ENCODE results near the gene ZMYND8. TPM values are rescaled to one million over a fixed set of nuclear protein-coding genes. Genes with fewer than 3 reads are reported as not detected.

ZMYND8 gene
- total RNA-seq, 1 experiment from 2014 or later: 11.6 TPM

DNA sequence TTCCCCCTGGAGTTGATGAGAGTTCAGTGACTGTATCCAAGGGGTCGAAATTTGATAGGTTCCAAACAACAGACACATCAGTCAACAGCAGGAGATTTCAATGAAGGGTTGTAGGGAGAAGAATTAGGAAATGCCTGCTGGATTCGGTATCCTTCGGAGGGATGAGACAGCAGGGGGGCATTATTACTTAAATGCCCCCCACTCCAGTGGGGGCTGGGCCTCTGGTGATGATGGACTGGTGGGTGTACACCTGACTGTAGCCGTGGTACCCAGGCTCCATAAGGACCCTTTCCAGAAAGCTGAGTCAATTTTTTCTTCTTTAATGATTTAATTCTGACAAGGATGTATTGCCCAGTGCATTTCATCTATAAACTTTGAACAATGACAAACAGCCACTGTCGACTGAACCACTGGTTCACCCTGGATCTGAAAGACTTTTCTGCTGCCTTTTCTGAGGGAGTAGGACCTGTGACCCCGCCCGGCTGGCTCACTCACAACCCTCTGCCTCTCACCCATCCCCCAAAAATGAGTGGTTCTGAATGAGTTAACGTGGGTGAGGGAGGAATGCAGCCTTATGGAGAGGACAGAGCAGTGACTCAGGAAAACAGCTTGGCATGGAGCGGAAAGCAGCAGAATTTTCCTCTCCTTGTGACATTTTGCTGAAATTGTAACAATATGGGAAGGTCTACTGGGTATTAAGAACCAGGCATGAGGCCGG, 41.0 kb downstream of the ZMYND8 start:
- no peaks in the 10 kb centered on the region for H3K9me3 ChIP-seq (ENCODE audit: low read length)
- peak overlapping the region; percentile 55 for H3K9ac ChIP-seq (ENCODE audit: low read length)
- intact Hi-C loops (cut with micrococcal nuclease): no loop called here
- peaks cover 15% of the 10 kb centered on the region for H3F3A ChIP-seq (ENCODE audit: low read length, unreplicated experiment)
- H3K79me2 ChIP-seq (ENCODE audit: low read length): peaks cover 77% of the 10 kb centered on the region
- POLR2A ChIA-PET (ENCODE audit: unreplicated experiment): no interaction called here
- H3K9me2 ChIP-seq (replicated peaks; ENCODE audit: low read length): no peaks in the 10 kb centered on the region
- peak overlapping the region; percentile 16; the same call in 1 of the 2 replicates for H3K4me3 ChIP-seq (ENCODE audit: low read length)
- no peaks in the 10 kb centered on the region for H3K27me3 ChIP-seq (ENCODE audit: low read length)
- CTCF ChIA-PET: interaction anchor here (1.5 kb wide), 1 partner anchor 68 kb away, joined by 6 read pairs; no protein-coding TSS in a partner anchor
- peak overlapping the region; percentile 54 for H3K4me2 ChIP-seq (ENCODE audit: low read length)
- H3K36me3 ChIP-seq (ENCODE audit: low read depth, low read length): no peaks in the 10 kb centered on the region
- peak overlapping the region; percentile 95 for H3K27ac ChIP-seq (ENCODE audit: low read length)
- TF ChIP-seq, protein P1, sequence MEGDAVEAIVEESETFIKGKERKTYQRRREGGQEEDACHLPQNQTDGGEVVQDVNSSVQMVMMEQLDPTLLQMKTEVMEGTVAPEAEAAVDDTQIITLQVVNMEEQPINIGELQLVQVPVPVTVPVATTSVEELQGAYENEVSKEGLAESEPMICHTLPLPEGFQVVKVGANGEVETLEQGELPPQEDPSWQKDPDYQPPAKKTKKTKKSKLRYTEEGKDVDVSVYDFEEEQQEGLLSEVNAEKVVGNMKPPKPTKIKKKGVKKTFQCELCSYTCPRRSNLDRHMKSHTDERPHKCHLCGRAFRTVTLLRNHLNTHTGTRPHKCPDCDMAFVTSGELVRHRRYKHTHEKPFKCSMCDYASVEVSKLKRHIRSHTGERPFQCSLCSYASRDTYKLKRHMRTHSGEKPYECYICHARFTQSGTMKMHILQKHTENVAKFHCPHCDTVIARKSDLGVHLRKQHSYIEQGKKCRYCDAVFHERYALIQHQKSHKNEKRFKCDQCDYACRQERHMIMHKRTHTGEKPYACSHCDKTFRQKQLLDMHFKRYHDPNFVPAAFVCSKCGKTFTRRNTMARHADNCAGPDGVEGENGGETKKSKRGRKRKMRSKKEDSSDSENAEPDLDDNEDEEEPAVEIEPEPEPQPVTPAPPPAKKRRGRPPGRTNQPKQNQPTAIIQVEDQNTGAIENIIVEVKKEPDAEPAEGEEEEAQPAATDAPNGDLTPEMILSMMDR (conservative IDR thresholded peaks at IDR 0.05; ENCODE audit: low read depth, low read length): no peak
- TF ChIP-seq EZH2 (IDR thresholded peaks at IDR 0.05; ENCODE audit: low read length, unreplicated experiment): no peak
- TF ChIP-seq EZH2phosphoT487 (IDR thresholded peaks at IDR 0.05; ENCODE audit: borderline replicate concordance, low read length): no peak
- ATAC-seq (peak; percentile 11), DNase-seq (peak; percentile 94)
- BruUV-seq (replicated peaks): no TSS peak
- H4K20me1 ChIP-seq (ENCODE audit: low read length): no peaks in the 10 kb centered on the region
- H2AFZ ChIP-seq (ENCODE audit: low read length): no peak overlapping the region
- peaks cover 57% of the 10 kb centered on the region for H3K4me1 ChIP-seq (ENCODE audit: insufficient read depth, low read length)

DNA sequence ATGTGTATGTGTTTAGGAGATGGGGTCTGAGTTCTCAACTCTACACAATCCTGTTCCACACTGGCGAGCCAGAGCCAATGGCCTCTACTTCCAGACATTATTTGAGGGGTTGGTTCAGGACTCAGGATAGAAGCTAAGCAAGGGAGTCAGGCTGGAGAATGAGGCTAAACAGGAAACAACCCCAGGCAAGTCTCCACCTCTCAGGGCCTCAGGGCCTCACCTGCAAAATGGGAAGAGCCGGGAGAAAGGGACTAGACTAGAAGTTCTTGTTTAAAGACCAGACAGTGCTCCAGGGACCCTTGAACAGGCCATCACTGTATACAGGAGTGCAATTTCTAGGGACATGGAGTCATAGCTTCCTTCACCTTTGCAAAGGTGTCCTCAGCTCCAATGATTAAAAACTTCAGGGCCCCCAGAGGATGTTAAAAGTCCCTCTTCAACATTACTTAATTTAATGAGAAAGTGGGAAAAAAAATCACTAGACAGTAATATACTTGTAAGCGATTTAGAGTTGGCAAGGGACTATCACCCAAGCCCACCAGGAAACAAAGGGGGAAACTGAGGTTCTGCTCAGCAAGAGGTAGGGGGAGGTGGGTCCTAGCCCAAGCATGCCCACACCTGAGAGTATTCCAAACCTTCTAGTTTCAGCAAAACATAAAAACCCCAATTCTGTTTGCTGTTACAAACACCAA, 41.7 kb downstream of the ZMYND8 start:
- Histone ChIP-seq H3K27ac (ENCODE audit: low read length) (peak overlapping the region; percentile 95), H3K4me3 (ENCODE audit: low read length) (no peak overlapping the region), H3K9ac (ENCODE audit: low read length) (peak overlapping the region; percentile 55; the same call in 1 of the 2 replicates), H3K4me2 (ENCODE audit: low read length) (peak overlapping the region; percentile 54), H3K27me3 (ENCODE audit: low read length) (no peaks in the 10 kb centered on the region), H3K4me1 (ENCODE audit: insufficient read depth, low read length) (peaks cover 50% of the 10 kb centered on the region), H2AFZ (ENCODE audit: low read length) (no peak overlapping the region), H3K9me3 (ENCODE audit: low read length) (no peaks in the 10 kb centered on the region), H3K79me2 (ENCODE audit: low read length) (peaks cover 70% of the 10 kb centered on the region), H4K20me1 (ENCODE audit: low read length) (no peaks in the 10 kb centered on the region), H3F3A (ENCODE audit: low read length, unreplicated experiment) (peaks cover 15% of the 10 kb centered on the region), H3K36me3 (ENCODE audit: low read depth, low read length) (peaks cover 3% of the 10 kb centered on the region; the same call in 1 of the 2 replicates), H3K9me2 (replicated peaks; ENCODE audit: low read length) (no peaks in the 10 kb centered on the region)
- no TSS peak for BruUV-seq (replicated peaks)
- CTCF ChIA-PET: no interaction called here
- intact Hi-C loops (cut with micrococcal nuclease): no loop called here
- TF ChIP-seq, protein P1 (conservative IDR thresholded peaks at IDR 0.05; ENCODE audit: low read depth, low read length): no peak
- ATAC-seq (no peak), DNase-seq (no peak)
- POLR2A ChIA-PET (ENCODE audit: unreplicated experiment): no interaction called here
